Stomach (tissue), 9 donors: ENCODE data around the gene RERE. TPM values are rescaled to one million over a fixed set of nuclear protein-coding genes. Genes with fewer than 3 reads are reported as not detected.

Experiments
- DNase-seq, 2 donors: peaks; one replicate each; pipeline versions ENCODE4 v3.0.0 to v3.0.0-alpha.2; 2013 to 2019
- H3K27ac ChIP-seq, 5 donors: fragments of 200-600 bp in 4 of 5; sonication (generic) in 4 of 5; one replicate each; pipeline ENCODE4 v1.5.1; 2013 to 2019; ENCODE audit warnings: mild to moderate bottlenecking in 1 of 5, moderate library complexity in 1 of 5
- H3K27me3 ChIP-seq, 3 donors: fragments of 200-600 bp; sonication (generic); one replicate each; pipeline ENCODE4 v1.5.1; 2017 to 2019; ENCODE audit warnings: mixed run types in 1 of 3
- H3K36me3 ChIP-seq, 4 donors: fragments of 200-600 bp; sonication (generic); 1 replicate in 3 of 4; 2 replicates in 1 of 4; pipeline ENCODE4 v1.5.1; 2016 to 2019
- H3K4me1 ChIP-seq, 4 donors: fragments of 200-600 bp; sonication (generic); one replicate each; pipeline ENCODE4 v1.5.1; 2016 to 2019
- H3K4me3 ChIP-seq, 4 donors: fragments of 200-600 bp; sonication (generic) in 3 of 4; one replicate each; pipeline ENCODE4 v1.5.1; 2016 to 2019; ENCODE audit warnings: mild to moderate bottlenecking in 1 of 4
- H3K9me3 ChIP-seq, 4 donors: fragments of 200-600 bp; sonication (generic); one replicate each; pipeline ENCODE4 v1.5.1; 2016 to 2019
- CTCF ChIP-seq, 7 experiments: fragments of 450-650 bp in 4 of 7; fragments of 200-600 bp in 3 of 7; sonication (generic) in 3 of 7; IDR thresholded peaks; one replicate each; pipeline ENCODE4 v1.5.1; 2016 to 2019; ENCODE audit warnings: antibody characterized with exemption in 7 of 7, control low read depth in 2 of 7, mild to moderate bottlenecking in 1 of 7
- EP300 ChIP-seq: sonication (generic); formaldehyde crosslinking; IDR thresholded peaks from one replicate; pipeline ENCODE4 v1.6.1; 2017; ENCODE audit warnings: antibody characterized with exemption
- POLR2A ChIP-seq, 4 donors: fragments of 450-650 bp; IDR thresholded peaks; one replicate each; pipeline ENCODE4 v1.6.1; 2016; ENCODE audit warnings: antibody characterized with exemption in 4 of 4, control low read depth in 2 of 4, mild to moderate bottlenecking in 1 of 4, moderate library complexity in 1 of 4
- POLR2AphosphoS5 ChIP-seq, 3 donors: sonication (generic); formaldehyde crosslinking; IDR thresholded peaks; one replicate each; pipeline ENCODE4 v1.6.1; 2016; ENCODE audit warnings: antibody characterized with exemption in 3 of 3
- WGBS, 5 donors: extraction: QIAGEN DNeasy Blood & Tissue Kit in 3 of 5; methylation state at CpG; one replicate each; pipeline versions ENCODE4 v1.1.5 to v1.1.7; 2013 to 2018; 5-methylcytosine and 5-hydroxymethylcytosine counted together
- intact Hi-C: fragments of 100-400 bp; cut with DNase I; formaldehyde crosslinking; loops from one replicate; pipeline ENCODE4 v1.15.1; 2023; ENCODE audit warnings: low total_unique reads
- polyA plus RNA-seq, 3 donors: library from polyadenylated mRNA; stranded (reverse); fragments of 200-250 nt; gene quantifications; one replicate each; pipeline ENCODE4 v1.2.3, GENCODE V29; 2013
- total RNA-seq, 5 donors: library from RNA; depleted of rRNA; stranded (reverse); fragments of >200 nt; gene quantifications; one replicate each; pipeline versions ENCODE4 v1.1.0 to v1.2.3, GENCODE V29; 2014 to 2016
- donor health status: healthy with polysubstance abuse.
- donor health status: Bipolar disorder and iron deficiency.
- donor health status: healthy.

RERE gene
- total and polyA plus RNA-seq, 8 donors = 15.6 to 198 (median 79.3) TPM

- Histone ChIP-seq H3K9me3 (no peaks in the 10 kb centered on the region), H3K36me3 (no peaks in the 10 kb centered on the region), H3K27me3 (no peaks in the 10 kb centered on the region), H3K4me1 (peaks cover 0 to 21% (median 4%) of the 10 kb centered on the region in 4 donors), H3K4me3 (no peak overlapping the region), H3K27ac (no peak overlapping the region)
- DNase-seq = no peak
- TF ChIP-seq POLR2A (IDR thresholded peaks at IDR 0.05) (no peak), EP300 (no peak), POLR2AphosphoS5 (IDR thresholded peaks at IDR 0.05) (no peak), CTCF (IDR thresholded peaks at IDR 0.05) (no peak)
- intact Hi-C loops = no loop called here
- WGBS, 5 donors = 64 to 70% (median 66%) methylated on average over 6 of the region's 6 CpGs
Measured at GRCh38 chr1:8745749-8746390, 71.6 kb downstream of the RERE start.

- 90 to 95% (median 91%) methylated on average over 6 of the region's 6 CpGs for WGBS, 5 donors
- DNase-seq = no peak
- no peak for TF ChIP-seq POLR2A (IDR thresholded peaks at IDR 0.05)
- TF ChIP-seq POLR2AphosphoS5 (IDR thresholded peaks at IDR 0.05) = no peak
- no peak for TF ChIP-seq CTCF (IDR thresholded peaks at IDR 0.05)
- no peak for TF ChIP-seq EP300
Measured at GRCh38 chr1:8745346-8745745, 72.1 kb downstream of the RERE start.

GRCh38 chr1:8742022-8742924 lies 75.2 kb downstream of the RERE start:
- H3K4me3 ChIP-seq = no peak overlapping the region
- H3K4me1 ChIP-seq = peaks cover 0 to 21% (median 6%) of the 10 kb centered on the region in 4 donors
- no peak for DNase-seq
- no peak for TF ChIP-seq POLR2A (IDR thresholded peaks at IDR 0.05)
- no peak for TF ChIP-seq CTCF (IDR thresholded peaks at IDR 0.05)
- no peak for TF ChIP-seq EP300
- TF ChIP-seq POLR2AphosphoS5 (IDR thresholded peaks at IDR 0.05) = no peak
- H3K9me3 ChIP-seq = peaks cover 0 to 4% (median 0%) of the 10 kb centered on the region in 4 donors
- no peak overlapping the region for H3K27ac ChIP-seq
- intact Hi-C loops = no loop called here
- no peaks in the 10 kb centered on the region for H3K27me3 ChIP-seq
- H3K36me3 ChIP-seq = peaks cover 0 to 5% (median 0%) of the 10 kb centered on the region in 4 donors
- 84 to 95% (median 87%) methylated on average over 6 of the region's 6 CpGs for WGBS, 5 donors

More at GRCh38 chr1:8745346-8745745, 72.1 kb downstream of the RERE start:
- H3K36me3 ChIP-seq = no peaks in the 10 kb centered on the region
- no peak overlapping the region for H3K4me3 ChIP-seq
- no peaks in the 10 kb centered on the region for H3K27me3 ChIP-seq
- no peak overlapping the region for H3K27ac ChIP-seq
- no peaks in the 10 kb centered on the region for H3K9me3 ChIP-seq
- peaks cover 0 to 21% (median 4%) of the 10 kb centered on the region in 4 donors for H3K4me1 ChIP-seq
- intact Hi-C loops = no loop called here

- H3K27ac ChIP-seq = no peak overlapping the region
- peaks cover 0 to 5% (median 0%) of the 10 kb centered on the region in 4 donors for H3K36me3 ChIP-seq
- peaks cover 0 to 17% (median 5%) of the 10 kb centered on the region in 4 donors for H3K4me1 ChIP-seq
- TF ChIP-seq POLR2A (IDR thresholded peaks at IDR 0.05) = no peak
- TF ChIP-seq POLR2AphosphoS5 (IDR thresholded peaks at IDR 0.05) = no peak
- no peak for TF ChIP-seq CTCF (IDR thresholded peaks at IDR 0.05)
- no peak for TF ChIP-seq EP300
- no peak overlapping the region for H3K4me3 ChIP-seq
- H3K9me3 ChIP-seq = peaks cover 0 to 4% (median 0%) of the 10 kb centered on the region in 4 donors
- intact Hi-C loops = no loop called here
- DNase-seq = no peak
- no peaks in the 10 kb centered on the region for H3K27me3 ChIP-seq
Measured at GRCh38 chr1:8740034-8740449, 77.4 kb downstream of the RERE start.
